Astrocyte of the cerebellum (primary cell): ENCODE measurements around the gene SLC27A1.

Source experiments
- DNase-seq: peaks from one replicate; pipeline ENCODE4 v3.0.0-alpha.2; 2011; ENCODE audit warnings: low read depth
- H3K4me3 ChIP-seq: 2 replicates; pipeline ENCODE4 v1.5.1; 2011; ENCODE audit warnings: mild to moderate bottlenecking, low read depth, low read length, moderate library complexity
- CTCF ChIP-seq: IDR thresholded peaks from 2 replicates; pipeline ENCODE4 v1.5.1; 2012; ENCODE audit warnings: low read length, low read depth, moderate library complexity, mild to moderate bottlenecking; ENCODE audit errors: missing control alignments
- in situ Hi-C: cut with HindIII; loops from 2 replicates; pipeline ENCODE4 v1.10.0; 2017; ENCODE audit warnings: low sequenced_read_pairs

SLC27A1 gene

GRCh38 chr19:17488593-17489391 is 18.5 kb downstream of the SLC27A1 start:
- DNase-seq = no peak
- TF ChIP-seq CTCF = no peak
- in situ Hi-C loops = no loop called here
- H3K4me3 ChIP-seq = no peak overlapping the region

- no peak for TF ChIP-seq CTCF
- H3K4me3 ChIP-seq = no peak overlapping the region
- no peak for DNase-seq
- in situ Hi-C loops = no loop called here
These were observed 19.2 kb downstream of the SLC27A1 start for GRCh38 chr19:17489392-17490030.

DNA sequence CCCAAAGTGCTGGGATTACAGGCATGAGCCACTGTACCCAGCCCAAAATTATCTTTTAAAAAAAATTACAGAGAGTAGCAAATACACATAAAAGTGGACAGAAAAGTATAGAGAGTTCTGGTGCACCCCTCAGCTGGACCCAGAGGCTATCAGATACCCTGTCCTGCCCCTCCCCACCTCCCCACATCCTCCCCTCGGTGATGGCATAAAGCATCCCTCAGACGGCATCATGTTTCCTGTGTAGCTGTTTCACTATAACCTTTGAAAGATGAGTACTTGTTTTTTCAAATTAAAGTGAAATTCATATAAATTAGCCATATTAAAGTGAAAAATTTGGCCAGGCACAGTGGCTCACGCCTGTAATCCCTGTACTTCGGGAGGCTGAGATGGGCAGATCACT is 20.1 kb downstream of the SLC27A1 start:
- TF ChIP-seq CTCF = no peak
- H3K4me3 ChIP-seq = no peak overlapping the region
- no peak for DNase-seq
- in situ Hi-C loops = no loop called here

- no peak for DNase-seq
- no peak overlapping the region for H3K4me3 ChIP-seq
- in situ Hi-C loops = no loop called here
- TF ChIP-seq CTCF = no peak
These were observed 21.0 kb downstream of the SLC27A1 start for GRCh38 chr19:17491287-17491686.

DNA sequence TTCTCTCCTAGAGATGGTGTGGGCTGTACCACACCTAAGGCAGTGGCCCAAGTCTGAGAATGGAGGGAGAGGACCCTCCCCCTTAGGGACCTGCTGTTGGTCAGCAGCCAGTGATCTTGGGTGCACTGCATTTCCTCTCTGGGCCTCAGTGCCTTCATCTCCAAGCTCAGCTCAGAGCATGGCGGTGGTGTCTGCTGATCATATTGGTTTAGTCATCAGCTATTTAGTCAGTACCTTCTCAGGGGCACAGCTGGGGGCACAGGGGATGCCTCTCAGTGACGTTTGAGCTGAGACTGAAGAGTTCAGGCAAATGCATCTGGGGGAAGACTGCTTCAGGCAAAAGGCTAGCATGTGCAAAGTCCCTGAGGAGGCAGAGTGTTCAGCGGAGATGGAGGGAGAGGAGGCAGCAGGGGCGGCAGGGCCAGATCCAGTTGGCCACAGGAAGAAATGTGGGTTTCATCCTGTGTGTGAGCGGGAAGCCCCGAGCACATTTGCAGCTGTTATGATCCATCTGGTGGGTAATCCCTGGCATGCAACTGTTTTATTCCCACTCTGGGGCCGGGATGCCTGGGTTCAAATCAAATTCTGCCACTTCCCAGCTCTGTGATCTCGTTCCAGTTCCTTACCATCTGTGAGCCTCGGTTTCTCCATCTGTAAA is 25.4 kb downstream of the SLC27A1 start:
- in situ Hi-C loops = no loop called here
- no peak overlapping the region for H3K4me3 ChIP-seq
- no peak for TF ChIP-seq CTCF
- no peak for DNase-seq

- peak; percentile 93 for TF ChIP-seq CTCF
- no peak for DNase-seq
- in situ Hi-C loops = no loop called here
- no peak overlapping the region for H3K4me3 ChIP-seq
These were observed 26.1 kb downstream of the SLC27A1 start for GRCh38 chr19:17496337-17496997.
